ENCODE data around the gene RCSD1.
"Not testable (repeated sequence)": the region's sequence is repeated elsewhere in the genome, so short reads cannot be mapped to it uniquely, and the experiment has no call there.

Gene RCSD1

GRCh38 chr1:167719715-167720421, 89.8 kb downstream of the RCSD1 start:
- not testable (repeated sequence) for DNase-seq

GRCh38 chr1:167720965-167721616, 91.1 kb downstream of the RCSD1 start:
- DNase-seq = peak; percentile 28

DNA sequence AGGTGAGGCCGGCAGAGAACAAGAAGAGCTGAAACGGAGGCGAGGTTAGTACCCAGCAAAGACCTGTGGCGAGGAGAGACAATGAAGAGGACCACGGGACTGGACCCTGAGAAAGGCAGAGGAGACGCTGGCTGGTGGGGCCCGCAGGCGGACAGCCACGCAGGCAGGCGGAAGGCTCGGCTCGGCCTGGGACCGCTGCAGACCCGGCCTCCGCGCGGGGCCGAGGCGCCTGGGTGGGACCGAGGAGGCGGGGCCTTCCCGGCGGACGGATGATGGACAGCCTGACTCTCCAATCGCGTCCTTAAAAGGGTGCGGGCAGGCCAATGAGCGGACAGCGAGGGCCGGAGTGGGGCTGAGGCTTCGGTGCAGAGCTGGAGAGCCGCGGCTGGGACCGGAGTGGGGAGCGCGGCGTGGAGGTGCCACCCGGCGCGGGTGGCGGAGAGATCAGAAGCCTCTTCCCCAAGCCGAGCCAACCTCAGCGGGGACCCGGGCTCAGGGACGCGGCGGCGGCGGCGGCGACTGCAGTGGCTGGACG, 91.7 kb downstream of the RCSD1 start, which contains the start of gene MPZL1:
Gene MPZL1 (plus strand): TSS at position 366 of the 535 bp plus-strand sequence. CDS start 170 bp downstream, outside the sequence.
- peak; percentile 70 for DNase-seq

- DNase-seq = no peak
Observed at GRCh38 chr1:167722152-167722869, 92.3 kb downstream of the RCSD1 start.

- DNase-seq = no peak
Observed at GRCh38 chr1:167722870-167723251, 92.8 kb downstream of the RCSD1 start.

DNA sequence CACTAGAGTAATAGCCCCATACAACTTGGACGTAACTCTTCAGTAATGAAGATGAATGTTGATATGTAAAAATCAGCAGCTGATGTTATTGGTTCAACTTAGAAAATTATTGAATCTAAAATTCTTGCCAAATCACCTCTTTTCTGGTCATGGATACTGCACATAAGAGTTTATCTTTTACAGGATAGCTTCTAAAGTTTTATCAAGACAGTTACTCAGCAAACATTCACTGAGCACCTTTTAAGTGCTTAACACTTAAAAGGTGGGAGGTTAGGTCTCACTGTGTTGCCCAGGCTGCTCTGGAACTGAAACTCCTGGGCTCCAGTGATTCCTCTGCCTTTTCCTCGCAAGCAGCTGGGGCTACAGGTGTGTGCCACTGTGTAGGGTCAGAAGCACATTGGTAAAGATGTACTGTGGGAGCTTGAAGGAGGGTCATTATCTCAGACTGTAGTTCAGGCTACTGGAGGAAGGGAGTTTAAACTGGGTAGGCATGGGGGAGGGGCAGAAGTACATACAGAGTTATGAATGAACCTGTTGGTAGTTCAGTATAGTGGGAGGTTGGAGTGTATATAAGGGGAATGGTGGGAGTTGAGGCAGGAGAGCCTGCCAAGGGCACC, 93.8 kb downstream of the RCSD1 start:
- DNase-seq = no peak

DNA sequence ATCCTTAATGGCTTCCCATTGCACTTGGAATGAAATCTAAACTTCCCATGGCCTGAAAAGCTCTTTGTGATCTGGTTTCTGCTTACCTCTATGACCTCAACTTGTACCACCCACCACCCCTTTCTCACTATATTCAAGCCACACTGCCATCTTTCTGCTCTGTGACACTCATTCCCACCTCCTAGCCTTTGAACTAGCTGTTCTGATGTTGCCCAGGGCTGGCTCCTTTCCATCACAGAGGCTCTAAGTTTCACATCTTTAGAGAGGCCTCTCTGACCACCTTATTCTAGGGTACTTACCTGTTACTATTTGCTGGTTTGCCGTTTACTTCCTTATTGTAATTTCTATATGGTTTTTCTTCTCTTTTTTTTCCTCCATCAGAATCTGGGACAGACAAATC, 96.0 kb downstream of the RCSD1 start:
- no peak for DNase-seq

- no peak for DNase-seq
Observed at GRCh38 chr1:167728818-167729410, 98.9 kb downstream of the RCSD1 start.

DNA sequence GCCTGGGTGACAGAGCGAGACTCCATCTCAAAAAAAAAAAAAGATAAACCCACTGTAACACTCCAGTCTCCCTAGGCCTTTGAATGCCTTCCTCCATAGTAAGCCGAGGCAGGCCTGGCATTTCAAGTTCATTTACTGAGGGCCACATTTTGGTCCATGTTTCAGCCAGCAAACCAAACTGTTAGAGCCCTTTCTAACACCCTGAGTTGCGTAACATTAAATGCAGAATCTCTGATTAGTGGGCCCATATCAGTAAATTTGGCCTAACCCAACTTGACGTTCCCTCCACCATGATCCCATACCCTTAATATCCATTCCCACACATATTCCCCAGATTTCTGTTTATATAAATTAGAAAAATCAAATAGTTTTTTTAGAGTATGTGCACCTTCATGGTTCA, 104.2 kb downstream of the RCSD1 start:
- no peak for DNase-seq

DNA sequence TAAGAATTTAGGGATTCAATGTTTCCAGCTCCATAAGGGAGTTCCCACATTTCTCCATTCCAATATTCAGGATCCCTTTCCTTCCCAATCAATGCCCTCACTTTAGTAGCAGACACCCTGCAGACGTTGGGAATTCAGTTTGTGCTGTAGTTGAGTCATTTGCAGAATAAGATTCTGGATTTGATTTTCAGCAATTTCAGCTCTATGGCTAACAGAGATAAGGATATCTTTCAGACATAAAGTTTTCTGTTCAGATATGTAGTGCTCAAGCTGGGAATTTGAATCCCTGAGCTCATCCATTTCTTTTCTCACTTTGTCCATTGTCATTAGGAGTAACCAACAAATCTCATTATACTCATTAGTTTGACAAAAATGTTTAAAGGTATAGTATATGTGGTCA, 104.8 kb downstream of the RCSD1 start:
- no peak for DNase-seq

GRCh38 chr1:167737169-167737568, 107.1 kb downstream of the RCSD1 start:
- DNase-seq = no peak

DNA sequence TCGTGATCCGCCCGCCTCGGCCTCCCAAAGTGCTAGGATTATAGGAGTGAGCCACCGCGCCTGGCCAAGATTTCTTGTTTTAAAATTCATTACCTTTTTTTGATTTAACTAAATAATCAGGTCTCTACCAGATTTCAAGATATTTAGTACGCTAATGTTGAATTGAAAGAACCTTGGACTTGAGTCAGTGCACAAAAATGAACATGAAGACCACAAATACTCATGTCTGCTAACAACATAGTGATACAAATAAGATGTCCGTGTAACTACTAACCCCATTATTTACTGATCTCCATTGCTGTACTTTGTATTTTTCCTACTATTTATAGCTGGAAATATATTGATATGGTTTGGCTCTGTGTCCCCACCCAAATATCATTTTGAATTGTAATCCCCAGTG, 108.1 kb downstream of the RCSD1 start:
- no peak for DNase-seq

DNA sequence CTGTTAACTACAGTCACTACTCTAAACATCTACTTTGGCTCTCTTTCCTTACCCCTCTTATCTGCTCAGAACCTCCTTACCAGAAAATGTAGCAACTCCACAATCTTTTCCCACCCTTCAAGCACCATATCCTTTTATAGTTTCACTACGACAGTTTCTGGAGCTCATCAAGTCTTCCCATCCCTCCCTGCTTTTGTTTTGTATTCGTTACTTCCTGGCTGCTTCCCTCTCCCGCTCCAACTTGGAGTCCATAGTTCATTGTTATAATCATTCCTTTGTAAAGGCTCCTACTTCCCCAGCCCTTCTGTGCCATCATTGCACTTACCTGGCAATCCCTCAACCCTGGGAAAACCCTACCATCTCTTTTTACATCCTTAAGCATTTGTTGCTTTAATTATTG, 109.7 kb downstream of the RCSD1 start:
- no peak for DNase-seq

DNA sequence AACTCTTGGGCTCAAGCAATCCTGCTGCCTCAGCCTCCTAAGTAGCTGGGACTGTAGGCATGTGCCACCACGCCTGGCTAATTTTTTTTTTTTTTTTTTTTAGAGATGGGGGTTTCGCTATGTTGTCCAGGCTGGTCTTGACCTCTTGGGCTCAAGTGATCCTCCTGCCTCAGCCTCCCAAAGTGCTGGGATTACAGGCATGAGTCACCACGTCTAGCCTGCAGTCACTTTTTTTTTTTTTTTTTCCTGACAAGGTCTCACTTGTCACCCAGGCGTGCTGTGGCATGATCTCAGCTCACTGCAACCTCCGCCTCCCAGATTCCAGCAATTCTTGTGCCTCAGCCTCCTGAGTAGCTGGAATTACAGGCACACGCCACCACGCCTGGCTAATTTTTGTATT, 111.1 kb downstream of the RCSD1 start:
- DNase-seq = not testable (repeated sequence)

DNA sequence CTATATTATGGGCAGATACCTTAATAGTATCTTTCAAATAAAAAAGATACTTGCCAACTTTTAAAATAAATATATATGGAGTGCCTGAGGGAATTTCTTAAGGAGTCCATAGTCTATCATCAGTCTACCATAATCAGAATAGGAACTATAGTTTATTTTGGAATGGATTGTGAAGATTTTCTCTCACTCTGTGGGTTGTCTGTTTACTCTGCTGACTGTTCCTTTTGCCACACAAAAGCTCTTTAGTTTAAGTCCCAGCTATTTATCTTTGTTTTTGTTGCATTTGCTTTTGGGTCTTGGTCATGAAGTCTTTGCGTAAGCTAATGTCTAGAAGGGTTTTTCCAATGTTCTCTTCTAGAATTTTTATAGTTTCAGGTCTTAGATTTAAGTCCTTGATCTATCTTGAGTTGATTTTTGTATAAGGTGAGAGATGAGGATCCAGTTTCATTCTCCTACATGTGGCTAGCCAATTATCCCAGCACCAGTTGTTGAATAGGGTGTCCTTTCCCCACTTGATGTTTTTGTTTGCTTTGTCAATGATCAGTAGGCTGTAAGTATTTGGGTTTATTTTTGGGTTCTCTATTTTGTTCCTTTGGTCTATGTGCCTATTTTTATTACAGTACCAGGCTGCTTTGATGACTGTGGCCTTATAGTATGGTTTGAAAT, 112.5 kb downstream of the RCSD1 start:
- DNase-seq = not testable (repeated sequence)

- DNase-seq = no peak
Observed at GRCh38 chr1:167744901-167745300, 114.9 kb downstream of the RCSD1 start.

DNA sequence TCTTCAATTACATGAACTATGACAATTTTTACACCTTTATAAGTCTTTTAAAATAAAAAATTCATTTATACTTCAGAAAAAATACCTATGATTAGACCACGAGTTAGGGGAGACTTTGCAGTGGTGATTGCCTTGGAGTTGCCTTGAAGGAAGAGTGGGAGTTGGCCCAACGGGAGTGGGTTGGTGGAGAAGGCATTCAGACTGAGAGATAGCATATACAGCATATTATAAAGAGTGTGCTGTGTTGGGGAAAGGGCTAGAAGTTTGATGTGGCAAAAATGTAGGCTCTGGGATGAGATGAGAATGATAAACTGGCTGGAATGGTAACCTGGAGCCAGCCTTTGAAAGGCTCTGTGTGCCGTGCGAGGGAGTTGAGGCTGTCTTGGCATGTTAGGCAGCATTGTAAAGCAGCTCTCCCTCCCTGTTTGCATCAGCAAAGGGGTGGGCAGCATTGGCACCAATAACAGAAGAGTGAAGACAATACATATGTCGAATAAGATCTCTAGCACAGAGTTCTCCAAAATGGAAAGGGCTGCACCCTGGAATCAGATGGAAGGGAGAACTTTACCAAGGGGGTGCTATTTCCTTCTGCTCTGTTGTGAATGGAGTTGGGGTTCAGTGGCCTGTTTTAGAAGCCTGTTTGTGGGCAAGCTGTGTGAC, 116.1 kb downstream of the RCSD1 start:
- DNase-seq = no peak

DNA sequence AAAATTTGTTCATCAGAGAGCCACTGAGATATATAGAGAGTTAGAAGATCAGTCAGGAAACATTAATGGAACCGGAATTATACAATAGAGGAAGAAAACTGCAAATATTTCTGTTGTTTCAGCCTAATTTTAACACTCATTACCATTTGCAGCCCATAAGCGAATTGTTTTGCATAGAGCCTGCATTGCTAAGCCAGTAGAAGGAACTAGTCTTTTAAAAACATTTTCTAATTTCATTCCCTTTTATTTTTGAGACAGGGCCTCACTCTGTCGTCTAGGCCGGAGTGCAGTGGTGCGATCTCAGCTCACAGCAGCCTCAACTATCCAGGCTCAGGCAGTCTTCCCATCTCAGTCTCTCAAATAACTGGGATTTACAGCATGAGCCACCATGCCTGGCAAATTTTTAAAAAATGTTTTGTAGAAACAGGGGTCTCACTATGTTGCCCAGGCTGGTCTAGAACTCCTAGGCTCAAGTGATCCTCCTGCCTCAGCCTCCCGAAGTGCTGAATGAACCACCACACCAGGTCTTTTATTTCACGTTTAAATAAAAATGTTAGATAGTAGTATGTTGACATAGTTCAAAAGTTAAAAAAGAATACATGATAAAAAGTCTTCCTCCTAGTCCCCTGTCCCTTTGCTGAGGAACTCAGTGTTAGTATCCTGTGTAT, 117.1 kb downstream of the RCSD1 start:
- no peak for DNase-seq

DNA sequence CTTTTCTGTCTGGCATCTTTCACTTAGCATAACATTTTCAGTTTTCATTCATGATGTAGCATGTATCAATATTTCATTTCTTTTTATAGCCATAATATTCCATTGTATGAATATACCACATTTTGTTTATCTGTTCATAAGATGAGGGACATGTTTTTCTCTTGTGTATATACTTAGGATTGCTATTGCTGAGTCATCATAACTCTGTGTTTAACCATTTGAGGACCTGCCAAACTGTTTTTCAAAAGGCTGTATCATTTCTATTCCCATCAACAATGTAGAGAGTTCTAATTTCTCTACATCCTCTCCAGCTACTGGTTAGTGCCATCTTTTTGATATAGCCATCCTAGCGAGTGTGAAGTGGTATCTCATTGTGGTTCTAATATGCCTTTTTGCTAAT, 118.0 kb downstream of the RCSD1 start:
- DNase-seq = no peak

DNA sequence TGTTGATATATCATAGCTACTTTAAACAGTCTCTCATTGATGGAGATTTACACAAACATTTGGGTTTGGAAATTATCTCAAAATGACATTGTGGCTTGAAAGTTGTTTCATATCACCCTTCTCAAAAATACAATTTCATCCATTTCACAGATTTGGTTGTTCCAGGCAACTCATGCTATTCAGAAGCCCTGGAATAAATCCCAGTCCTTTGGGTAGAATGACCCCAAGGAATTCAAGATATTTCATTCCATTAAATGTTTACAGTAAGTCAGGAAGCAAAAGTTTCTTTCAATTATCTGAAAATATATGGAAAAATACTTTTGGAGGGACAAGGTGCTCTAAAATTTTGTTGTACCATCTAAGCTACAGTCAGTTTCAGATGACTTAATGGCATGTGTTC, 118.9 kb downstream of the RCSD1 start:
- no peak for DNase-seq

- DNase-seq = no peak
Observed at GRCh38 chr1:167749741-167750140, 119.7 kb downstream of the RCSD1 start.
